A549 (cell line): ENCODE data around the gene BUD23.

Source experiments
- CTCF ChIP-seq: fragments of >200 bp; sonication (Bioruptor Twin); formaldehyde crosslinking; IDR thresholded peaks from 3 replicates; pipeline ENCODE4 v1.5.1; 2016
- JUNB ChIP-seq: fragments of >200 bp; sonication (Bioruptor Twin); formaldehyde crosslinking; IDR thresholded peaks from 2 replicates; pipeline ENCODE4 v1.6.1; 2016
- PBX3 ChIP-seq: IDR thresholded peaks from 2 replicates; pipeline ENCODE4 v1.6.1; 2012
- SMC3 ChIP-seq: fragments of >200 bp; sonication (Bioruptor Twin); formaldehyde crosslinking; IDR thresholded peaks from 3 replicates; pipeline ENCODE4 v1.6.1; 2018; ENCODE audit warnings: inconsistent platforms
- ZFP36 ChIP-seq: fragments of 450-650 bp; IDR thresholded peaks from 2 replicates; pipeline ENCODE4 v1.6.1; 2014; ENCODE audit warnings: borderline replicate concordance; ENCODE audit not compliant: partially characterized antibody

- TF ChIP-seq PBX3: no peak
- TF ChIP-seq JUNB: no peak
- no peak for TF ChIP-seq CTCF
- TF ChIP-seq SMC3: no peak
- TF ChIP-seq ZFP36: no peak
Measured at GRCh38 chr7:73708961-73709549, 25.7 kb downstream of the BUD23 start.
